CD8-positive, alpha-beta memory T cell (primary cell): ENCODE measurements around the gene SPATA31A7. TPM values are rescaled to one million over a fixed set of nuclear protein-coding genes. Genes with fewer than 3 reads are reported as not detected.
"Not testable (repeated sequence)": the region's sequence is repeated elsewhere in the genome, so short reads cannot be mapped to it uniquely, and the experiment has no call there.

Experiments
- CTCF ChIA-PET: fragments of 350-600 bp; sonication (Branson Sonifier 250); formaldehyde crosslinking; loops from one replicate; lab custom pipeline; 2021; ENCODE audit warnings: antibody characterized with exemption; lab: Charles Lee
- POLR2A ChIA-PET: fragments of 350-600 bp; sonication (Branson Sonifier 250); formaldehyde crosslinking; loops from one replicate; lab custom pipeline; 2021; ENCODE audit warnings: antibody characterized with exemption; lab: Charles Lee
- DNase-seq, 5 donors: peaks; one replicate each; pipeline versions ENCODE4 v3.0.0 to v3.0.0-alpha.2; 2020 to 2022; ENCODE audit warnings: mixed read lengths in 1 of 5
- H3K27ac ChIP-seq: one replicate; pipeline ENCODE4 v1.7.0; 2013; ENCODE audit warnings: low read depth, mild to moderate bottlenecking, low read length, moderate library complexity
- H3K27me3 ChIP-seq: 2 replicates; pipeline ENCODE4 v1.7.0; 2013; ENCODE audit warnings: low read length, mild to moderate bottlenecking; ENCODE audit not compliant: insufficient read depth, poor library complexity, severe bottlenecking
- H3K36me3 ChIP-seq: 2 replicates; pipeline ENCODE4 v1.7.0; 2013; ENCODE audit warnings: mild to moderate bottlenecking, low read length, moderate library complexity; ENCODE audit not compliant: insufficient read depth
- H3K4me1 ChIP-seq: 2 replicates; pipeline ENCODE4 v1.7.0; 2013; ENCODE audit warnings: mild to moderate bottlenecking, low read length, moderate library complexity; ENCODE audit not compliant: insufficient read depth
- H3K4me3 ChIP-seq: 2 replicates; pipeline ENCODE4 v1.7.0; 2013; ENCODE audit warnings: mild to moderate bottlenecking, low read length
- H3K9me3 ChIP-seq: 2 replicates; pipeline ENCODE4 v1.7.0; 2013; ENCODE audit warnings: mild to moderate bottlenecking, low read length
- H3K27ac Mint-ChIP-seq, 8 donors: one replicate each; pipeline ENCODE4 v1.8.0; 2020 to 2021; ENCODE audit warnings: mixed read lengths in 8 of 8, mild to moderate bottlenecking in 6 of 8, inconsistent platforms in 3 of 8, moderate library complexity in 3 of 8
- H3K27me3 Mint-ChIP-seq, 2 donors: one replicate each; pipeline ENCODE4 v1.8.0; 2020 to 2021; ENCODE audit warnings: mixed read lengths in 2 of 2, mild to moderate bottlenecking in 1 of 2, moderate library complexity in 1 of 2
- H3K36me3 Mint-ChIP-seq, 3 donors: one replicate each; pipeline ENCODE4 v1.8.0; 2020 to 2021; ENCODE audit warnings: mixed read lengths in 3 of 3, inconsistent platforms in 1 of 3, mild to moderate bottlenecking in 1 of 3
- H3K4me1 Mint-ChIP-seq, 3 donors: one replicate each; pipeline ENCODE4 v1.8.0; 2020 to 2021; ENCODE audit warnings: mixed read lengths in 3 of 3, inconsistent platforms in 1 of 3, mild to moderate bottlenecking in 1 of 3
- H3K4me3 Mint-ChIP-seq, 7 donors: one replicate each; pipeline ENCODE4 v1.8.0; 2020 to 2021; ENCODE audit warnings: mixed read lengths in 7 of 7, mild to moderate bottlenecking in 6 of 7, moderate library complexity in 4 of 7, inconsistent platforms in 2 of 7
- H3K9me3 Mint-ChIP-seq, 5 donors: one replicate each; pipeline ENCODE4 v1.8.0; 2020 to 2022; ENCODE audit warnings: mixed read lengths in 5 of 5, mild to moderate bottlenecking in 3 of 5, moderate library complexity in 2 of 5, inconsistent platforms in 1 of 5
- polyA plus RNA-seq: library from polyadenylated mRNA; unstranded; fragments of 300-500 nt; fragmentation: Illumina TruSeq; gene quantifications from one replicate; pipeline ENCODE4 v1.2.3, GENCODE V29; 2021
- total RNA-seq, 2 experiments: library from RNA; stranded (reverse); gene quantifications; one replicate each; pipeline ENCODE4 v1.2.3, GENCODE V29; 2021

Gene SPATA31A7
- not detected for total RNA-seq
- not detected for polyA plus RNA-seq

DNA sequence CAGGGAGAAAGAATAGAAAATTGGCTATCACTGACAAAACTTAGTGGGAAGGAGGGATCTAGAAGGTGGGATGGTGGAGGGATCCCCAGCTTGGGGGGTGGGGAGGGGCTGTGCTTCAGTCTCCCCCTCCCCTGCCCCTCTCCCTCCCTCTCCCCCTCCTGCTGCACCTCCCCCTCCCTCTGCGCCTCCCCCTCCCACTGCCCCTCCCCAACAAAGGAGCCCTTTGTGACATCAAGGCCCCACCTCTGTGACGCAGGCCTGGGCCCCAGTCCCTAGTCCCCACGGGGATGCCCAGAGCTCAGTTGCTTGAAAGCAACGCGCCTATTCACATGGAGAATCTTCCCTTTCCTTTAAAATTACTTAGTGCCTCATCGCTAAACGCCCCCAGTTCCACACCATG, at the start of gene SPATA31A7:
TSS of gene SPATA31A7 (plus strand) at position 301 of the 400 bp plus-strand sequence. CDS start at position 330, 29 bp downstream.
- H3K4me1 ChIP-seq, H3K4me3 ChIP-seq, H3K4me1 Mint-ChIP-seq, DNase-seq, H3K27me3 Mint-ChIP-seq, H3K27me3 ChIP-seq, H3K36me3 ChIP-seq, H3K4me3 Mint-ChIP-seq, H3K36me3 Mint-ChIP-seq, H3K27ac Mint-ChIP-seq, H3K9me3 Mint-ChIP-seq, POLR2A ChIA-PET, CTCF ChIA-PET, H3K9me3 ChIP-seq, H3K27ac ChIP-seq: not testable (repeated sequence)

GRCh38 chr9:61226438-61226837, 36.6 kb downstream of the SPATA31A7 start:
- H3K27ac Mint-ChIP-seq, H3K27me3 Mint-ChIP-seq, H3K9me3 Mint-ChIP-seq, H3K4me1 Mint-ChIP-seq, POLR2A ChIA-PET, H3K4me3 Mint-ChIP-seq, H3K36me3 ChIP-seq, H3K27ac ChIP-seq, CTCF ChIA-PET, H3K27me3 ChIP-seq, H3K4me1 ChIP-seq, DNase-seq, H3K4me3 ChIP-seq, H3K36me3 Mint-ChIP-seq, H3K9me3 ChIP-seq: not testable (repeated sequence)
